Effector CD4-positive, alpha-beta T cell (primary cell): ENCODE data around the gene HOXC10.

Experiments used
- DNase-seq: peaks from one replicate; pipeline ENCODE4 v3.0.0-alpha.2; 2020

The HOXC10 gene

GRCh38 chr12:53950789-53951576 lies 34.0 kb upstream of the HOXC10 start:
- no peak for DNase-seq

GRCh38 chr12:53951577-53952334 lies 33.2 kb upstream of the HOXC10 start:
- no peak for DNase-seq

- no peak for DNase-seq
These were observed 32.6 kb upstream of the HOXC10 start for GRCh38 chr12:53952335-53952694.

GRCh38 chr12:53952871-53953734 lies 31.8 kb upstream of the HOXC10 start:
- no peak for DNase-seq

GRCh38 chr12:53953831-53954693 lies 30.9 kb upstream of the HOXC10 start:
- no peak for DNase-seq

- no peak for DNase-seq
These were observed 30.3 kb upstream of the HOXC10 start, which contains the start of gene HOXC12 for GRCh38 chr12:53954694-53955035. HOXC12 (plus strand) TSS chr12:53954903; CDS start chr12:53954930, 27 bp downstream.

GRCh38 chr12:53955036-53955775 lies 29.7 kb upstream of the HOXC10 start:
- DNase-seq = no peak

- no peak for DNase-seq
These were observed 29.1 kb upstream of the HOXC10 start for GRCh38 chr12:53955776-53956250.

GRCh38 chr12:53956251-53956887 lies 28.6 kb upstream of the HOXC10 start:
- no peak for DNase-seq

- no peak for DNase-seq
These were observed 27.9 kb upstream of the HOXC10 start for GRCh38 chr12:53956914-53957536.

- no peak for DNase-seq
These were observed 26.8 kb upstream of the HOXC10 start for GRCh38 chr12:53958128-53958527.

GRCh38 chr12:53959314-53959713 lies 25.6 kb upstream of the HOXC10 start:
- DNase-seq = no peak

GRCh38 chr12:53960187-53961024 lies 24.5 kb upstream of the HOXC10 start:
- DNase-seq = no peak

GRCh38 chr12:53961025-53961761 lies 23.8 kb upstream of the HOXC10 start:
- DNase-seq = no peak

- no peak for DNase-seq
These were observed 21.9 kb upstream of the HOXC10 start for GRCh38 chr12:53963005-53963404.

GRCh38 chr12:53963434-53964314 lies 21.3 kb upstream of the HOXC10 start:
- DNase-seq = no peak

GRCh38 chr12:53964315-53964713 lies 20.6 kb upstream of the HOXC10 start:
- DNase-seq = no peak
